A549 treated with AZD2906 at 1 μM for 4 hours (cell line): ENCODE data around the gene HOXB9. TPM values are rescaled to one million over a fixed set of nuclear protein-coding genes. Genes with fewer than 3 reads are reported as not detected.

Experiments
- total RNA-seq: library from RNA; stranded (reverse); fragments of 200-300 nt; extraction: Qiagen RNA extraction; gene quantifications from 5 replicates; pipeline ENCODE4 v1.2.3, GENCODE V29; 2022

HOXB9 gene
- 6.4 to 7.2 TPM (median 6.9 TPM) in 5 replicates for total RNA-seq

GRCh38 chr17:48626245-48627117, at the start of gene HOXB9:
Gene HOXB9, minus strand, starts transcription at chr17:48626358. Its CDS starts 89 bp downstream, at chr17:48626269.

GRCh38 chr17:48615047-48615962, 10.9 kb downstream of the HOXB9 start, which contains the start of gene HOXB8:
Gene HOXB8, minus strand, starts transcription at chr17:48615292. Its CDS starts 588 bp downstream, at chr17:48614704.

GRCh38 chr17:48610282-48611211, 15.6 kb downstream of the HOXB9 start, which contains the start of gene HOXB7:
Gene HOXB7, minus strand, starts transcription at chr17:48611017. Its CDS starts 99 bp downstream, at chr17:48610918.

GRCh38 chr17:48604770-48605329, 21.3 kb downstream of the HOXB9 start, which contains the start of gene HOXB6:
Gene HOXB6, minus strand, starts transcription at chr17:48604986. Its CDS starts 6,836 bp downstream, at chr17:48598150.

GRCh38 chr17:48593126-48593829, 32.9 kb downstream of the HOXB9 start, which contains the start of gene HOXB5:
Gene HOXB5, minus strand, starts transcription at chr17:48593779. Its CDS starts 97 bp downstream, at chr17:48593682.

GRCh38 chr17:48589831-48590606, 36.1 kb downstream of the HOXB9 start, which contains the start of gene HOXB3:
Gene HOXB3, minus strand, starts transcription at chr17:48590241. Its CDS starts 37,767 bp downstream, at chr17:48552474.

GRCh38 chr17:48577946-48578615, 48.1 kb downstream of the HOXB9 start, which contains the start of gene HOXB4:
Gene HOXB4, minus strand, starts transcription at chr17:48578350. Its CDS starts 31 bp downstream, at chr17:48578319.

Other genes starting within 250 kb of the HOXB9 start
- 0.12 TPM in 1 of 5 replicates, not detected in the others for gene SKAP1, start 196.1 kb downstream of the HOXB9 start, total RNA-seq
- not detected in 5 replicates for gene HOXB1, start 95.3 kb downstream of the HOXB9 start, total RNA-seq
- 0.31 to 0.64 TPM (median 0.49 TPM) in 5 replicates for gene HOXB2, start 81.2 kb downstream of the HOXB9 start, total RNA-seq
- gene HOXB4, start 48.0 kb downstream of the HOXB9 start, total RNA-seq = 0.11 to 0.17 TPM (median 0.12 TPM) in 5 replicates
- 4.4 to 5.7 TPM (median 4.7 TPM) in 5 replicates for gene HOXB3, start 36.1 kb downstream of the HOXB9 start, total RNA-seq
- 1.2 to 2.3 TPM (median 2.1 TPM) in 5 replicates for gene HOXB5, start 32.6 kb downstream of the HOXB9 start, total RNA-seq
- gene HOXB6, start 21.4 kb downstream of the HOXB9 start, total RNA-seq = 3.5 to 5.2 TPM (median 4.3 TPM) in 5 replicates
- 29.4 to 32.5 TPM (median 32.2 TPM) in 5 replicates for gene HOXB7, start 15.3 kb downstream of the HOXB9 start, total RNA-seq
- gene HOXB8, start 11.1 kb downstream of the HOXB9 start, total RNA-seq = 5.5 to 7.1 TPM (median 6.0 TPM) in 5 replicates
- not detected in 5 replicates for gene PRAC1, start 96.2 kb upstream of the HOXB9 start, total RNA-seq
- gene PRAC2, start 96.8 kb upstream of the HOXB9 start, total RNA-seq = not detected in 5 replicates
- gene HOXB13, start 102.4 kb upstream of the HOXB9 start, total RNA-seq = 1.8 to 2.1 TPM (median 2.0 TPM) in 5 replicates
- 0.44 to 0.85 TPM (median 0.51 TPM) in 5 replicates for gene TTLL6, start 190.9 kb upstream of the HOXB9 start, total RNA-seq
- 70.2 to 89.4 TPM (median 77.2 TPM) in 5 replicates for gene CALCOCO2, start 204.7 kb upstream of the HOXB9 start, total RNA-seq